Epithelial cell of proximal tubule (primary cell): ENCODE data around the gene PRR3. TPM values are rescaled to one million over a fixed set of nuclear protein-coding genes. Genes with fewer than 3 reads are reported as not detected.

Experiments used
- DNase-seq: peaks from one replicate; pipeline ENCODE4 v3.0.0-alpha.2; 2011; ENCODE audit warnings: low read depth
- H3K4me3 ChIP-seq: 2 replicates; pipeline ENCODE4 v1.5.1; 2011; ENCODE audit warnings: low read depth, mild to moderate bottlenecking, low read length
- total RNA-seq: library from RNA; depleted of rRNA; stranded (reverse); fragments of >200 nt; gene quantifications from 2 replicates; pipeline ENCODE4 v1.2.3, GENCODE V29; 2015
- TF ChIP-seq, protein P1 (sequence below): conservative IDR thresholded peaks from 2 replicates; pipeline ENCODE4 v1.5.1; 2012; ENCODE audit warnings: low read depth, mild to moderate bottlenecking, low read length

The PRR3 gene, protein sequence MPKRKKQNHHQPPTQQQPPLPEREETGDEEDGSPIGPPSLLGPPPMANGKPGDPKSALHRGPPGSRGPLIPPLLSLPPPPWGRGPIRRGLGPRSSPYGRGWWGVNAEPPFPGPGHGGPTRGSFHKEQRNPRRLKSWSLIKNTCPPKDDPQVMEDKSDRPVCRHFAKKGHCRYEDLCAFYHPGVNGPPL
- total RNA-seq = 4.6 and 5.2 TPM in 2 replicates

- peak within 1 kb of the TSS; percentile 86 for H3K4me3 ChIP-seq
- DNase-seq = no peak
- TF ChIP-seq, protein P1, sequence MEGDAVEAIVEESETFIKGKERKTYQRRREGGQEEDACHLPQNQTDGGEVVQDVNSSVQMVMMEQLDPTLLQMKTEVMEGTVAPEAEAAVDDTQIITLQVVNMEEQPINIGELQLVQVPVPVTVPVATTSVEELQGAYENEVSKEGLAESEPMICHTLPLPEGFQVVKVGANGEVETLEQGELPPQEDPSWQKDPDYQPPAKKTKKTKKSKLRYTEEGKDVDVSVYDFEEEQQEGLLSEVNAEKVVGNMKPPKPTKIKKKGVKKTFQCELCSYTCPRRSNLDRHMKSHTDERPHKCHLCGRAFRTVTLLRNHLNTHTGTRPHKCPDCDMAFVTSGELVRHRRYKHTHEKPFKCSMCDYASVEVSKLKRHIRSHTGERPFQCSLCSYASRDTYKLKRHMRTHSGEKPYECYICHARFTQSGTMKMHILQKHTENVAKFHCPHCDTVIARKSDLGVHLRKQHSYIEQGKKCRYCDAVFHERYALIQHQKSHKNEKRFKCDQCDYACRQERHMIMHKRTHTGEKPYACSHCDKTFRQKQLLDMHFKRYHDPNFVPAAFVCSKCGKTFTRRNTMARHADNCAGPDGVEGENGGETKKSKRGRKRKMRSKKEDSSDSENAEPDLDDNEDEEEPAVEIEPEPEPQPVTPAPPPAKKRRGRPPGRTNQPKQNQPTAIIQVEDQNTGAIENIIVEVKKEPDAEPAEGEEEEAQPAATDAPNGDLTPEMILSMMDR = no peak
Observed at GRCh38 chr6:30556906-30557682, at the start of gene PRR3. Gene PRR3 (plus strand): TSS chr6:30557295. CDS start chr6:30557345, 50 bp downstream.

GRCh38 chr6:30507849-30508827 lies 49.0 kb upstream of the PRR3 start:
- H3K4me3 ChIP-seq = no peak overlapping the region
- TF ChIP-seq, protein P1 = no peak
- DNase-seq = no peak

DNA sequence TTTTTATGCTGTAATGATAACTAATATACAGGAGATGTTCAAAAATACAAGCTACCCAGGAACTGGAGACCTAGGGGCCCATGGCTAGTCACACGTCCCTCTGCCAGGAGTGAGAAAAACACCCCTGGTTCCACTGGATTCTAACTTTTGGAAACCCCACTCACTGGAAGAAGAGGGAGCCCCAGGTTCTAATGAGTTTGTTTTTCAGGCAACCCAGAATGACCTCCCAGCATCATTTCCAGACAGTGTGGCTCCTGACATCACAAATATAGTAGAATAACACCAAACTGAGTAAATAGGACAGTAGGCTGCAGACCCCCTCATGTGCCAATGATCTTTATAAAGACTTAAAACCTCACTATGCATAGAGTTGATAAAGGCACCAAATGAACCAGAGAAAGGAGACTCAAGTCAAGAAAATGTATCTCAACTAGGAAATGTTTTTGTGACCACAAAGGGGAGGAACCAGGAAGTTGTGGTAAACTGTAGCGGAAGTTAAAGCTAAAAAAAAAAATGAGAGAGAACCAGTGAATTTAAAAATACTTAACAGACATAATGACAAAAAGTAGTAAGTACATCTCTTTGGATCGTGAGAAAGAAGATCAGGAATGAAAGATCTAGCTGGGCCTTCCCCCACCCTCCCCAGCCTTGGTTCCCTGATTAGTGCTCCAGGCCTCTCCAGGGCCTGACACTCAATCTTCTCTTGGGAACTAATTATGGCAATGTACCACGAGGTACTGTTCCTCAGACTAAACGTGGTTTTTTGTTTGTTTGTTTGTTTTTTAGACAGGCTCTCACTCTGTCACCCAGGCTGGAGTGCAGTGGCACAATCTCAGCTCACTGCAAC lies 48.0 kb upstream of the PRR3 start:
- H3K4me3 ChIP-seq = no peak overlapping the region
- TF ChIP-seq, protein P1 = no peak
- DNase-seq = no peak

DNA sequence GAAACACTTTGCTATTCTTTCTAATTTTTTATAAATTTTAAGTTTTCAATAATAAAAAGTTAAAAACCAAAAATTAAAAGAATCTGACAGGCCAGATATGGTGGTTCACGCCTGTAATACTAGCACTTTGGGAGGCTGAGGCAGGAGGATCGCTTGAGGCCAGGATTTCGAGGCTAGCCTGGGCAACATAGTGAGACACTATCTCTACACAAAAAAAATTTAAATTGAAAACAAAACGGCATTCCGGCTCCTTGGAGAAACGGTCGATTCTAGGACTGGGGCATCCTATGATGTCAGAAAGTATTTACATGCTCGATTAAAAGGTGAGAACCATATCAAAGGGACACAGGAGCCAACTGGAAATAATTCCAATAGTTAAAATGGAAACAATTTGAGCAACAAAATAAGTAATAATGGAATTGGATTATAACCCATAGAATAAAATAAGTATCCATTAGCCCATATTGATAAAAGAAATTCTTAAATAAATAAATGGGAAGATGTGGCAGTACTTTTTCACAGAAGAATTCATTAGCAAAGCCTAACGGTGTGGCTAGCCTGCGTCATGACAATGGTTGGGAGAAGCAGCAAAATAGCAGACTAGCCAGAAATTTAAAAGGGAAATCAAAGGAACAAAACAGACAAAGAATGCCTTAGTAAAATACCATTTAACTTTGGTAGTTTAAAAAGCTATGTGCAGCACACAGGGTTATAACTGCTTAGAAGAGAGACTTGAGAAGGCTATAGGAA lies 46.5 kb upstream of the PRR3 start:
- no peak overlapping the region for H3K4me3 ChIP-seq
- no peak for DNase-seq
- TF ChIP-seq, protein P1 = no peak

DNA sequence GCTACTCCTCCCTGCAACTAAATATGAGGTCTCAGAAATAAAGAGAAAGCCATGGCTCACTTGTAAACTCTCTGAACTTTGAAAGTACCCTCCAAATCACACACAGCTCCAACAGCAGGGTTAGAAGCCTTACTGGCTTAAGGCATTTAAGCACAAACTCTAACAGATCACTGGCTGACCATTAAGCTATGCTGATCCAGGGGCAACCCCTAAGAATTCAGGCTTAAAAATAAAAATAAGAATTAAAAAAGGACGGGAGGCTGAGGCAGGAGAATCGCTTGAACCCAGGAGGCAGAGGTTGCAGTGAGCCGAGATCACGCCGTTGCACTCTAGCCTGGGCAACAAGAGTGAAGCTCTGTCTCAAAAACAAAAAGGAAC lies 45.9 kb upstream of the PRR3 start:
- no peak overlapping the region for H3K4me3 ChIP-seq
- no peak for DNase-seq
- TF ChIP-seq, protein P1 = no peak
